ENCODE results near the gene ANKRD63. TPM values are rescaled to one million over a fixed set of nuclear protein-coding genes. Genes with fewer than 3 reads are reported as not detected.

Gene ANKRD63
- total and polyA plus RNA-seq, 2 of the 8 experiments (the other 6 are each of a cell fraction or from before 2014, with no cell fraction given): 0.18 to 0.26 TPM

DNA sequence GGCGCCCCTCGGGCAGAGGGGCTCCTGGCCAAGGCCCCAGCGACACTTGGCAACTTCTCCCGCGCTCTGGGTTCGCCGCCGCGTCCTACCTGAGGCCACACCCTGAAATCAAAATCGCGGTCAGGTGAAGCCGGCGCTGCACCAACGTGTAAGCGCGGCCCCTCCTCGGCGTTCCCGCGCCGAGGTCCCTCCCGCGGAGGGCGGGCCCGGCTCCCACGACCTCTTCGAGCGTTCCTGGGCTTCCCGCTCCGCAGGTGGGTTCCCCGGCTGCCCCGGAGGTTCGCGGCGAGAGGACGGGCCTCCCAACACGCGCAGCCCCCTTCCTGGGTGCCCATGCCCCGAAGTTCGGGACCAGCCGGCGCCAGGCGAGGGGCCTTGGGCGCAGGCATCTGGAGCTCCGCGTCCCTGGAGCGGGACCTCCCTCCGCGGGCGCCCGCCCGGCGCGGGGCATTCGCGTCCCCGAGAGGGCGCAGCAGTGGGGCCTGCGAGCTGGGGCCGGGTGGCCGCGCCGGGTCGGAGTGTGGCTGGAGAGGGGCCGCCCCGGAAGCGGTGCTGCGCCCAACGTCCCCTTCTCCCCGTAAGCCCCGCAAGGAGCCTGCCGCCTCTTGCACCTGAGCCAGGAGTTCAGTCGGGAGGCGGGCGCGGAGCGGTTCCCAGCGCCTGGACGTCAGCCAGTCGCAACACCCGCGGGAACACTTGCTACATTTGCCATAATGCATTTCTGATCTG, 30.3 kb downstream of the ANKRD63 start:
- Histone ChIP-seq H3K27ac (ENCODE audit: low read depth, low read length) (no peak overlapping the region), H4K5ac (ENCODE audit: insufficient read length, low read depth, low read length) (no peak overlapping the region), H3K36me3 (ENCODE audit: control insufficient read depth in 2 of 4, insufficient read depth in 4 of 4, low read length in 3 of 4) (no peaks in the 10 kb centered on the region), H3K79me1 (ENCODE audit: low read depth, low read length) (no peaks in the 10 kb centered on the region; the same call in 1 of the 2 replicates), H3K9ac (replicated peaks in 1 of 4; ENCODE audit: extremely low read depth in 1 of 4, low read depth in 3 of 4, low read length in 3 of 4) (peak overlapping the region in 2 of 4 experiments; percentile 20 to 62; a peak in 5 of 7 replicates), H3K23me2 (ENCODE audit: low read depth, low read length) (peaks cover 7% of the 10 kb centered on the region; the same call in 1 of the 2 replicates), H4K20me1 (replicated peaks in 1 of 2; ENCODE audit: control insufficient read depth in 1 of 2, insufficient read depth in 2 of 2, low read length in 2 of 2) (no peaks in the 10 kb centered on the region), H3K9me3 (ENCODE audit: insufficient read depth in 2 of 2, low read depth in 1 of 2, low read length in 1 of 2) (no peaks in the 10 kb centered on the region), H2AFZ (ENCODE audit: low read length) (peak overlapping the region; percentile 64), H2BK20ac (ENCODE audit: low read length) (no peak overlapping the region), H3K23ac (ENCODE audit: insufficient read length) (no peak overlapping the region), H3K27me3 (replicated peaks in 1 of 4; ENCODE audit: control insufficient read depth in 3 of 4, extremely low read depth in 1 of 4, insufficient read depth in 3 of 4, low read length in 3 of 4) (peaks cover 11 to 41% (median 32%) of the 10 kb centered on the region in 4 experiments), H3K18ac (ENCODE audit: extremely low read depth, low read length) (peak overlapping the region; percentile 48), H2BK15ac (ENCODE audit: low read length) (no peak overlapping the region), H2BK120ac (replicated peaks; ENCODE audit: low read depth, low read length) (no peak overlapping the region), H4K91ac (replicated peaks; ENCODE audit: insufficient read length, low read length) (peak overlapping the region; percentile 51), H4K8ac (ENCODE audit: extremely low read depth, insufficient read depth, low read length) (peak overlapping the region; percentile 79), H3K4ac (replicated peaks; ENCODE audit: insufficient read length, low read depth, low read length) (no peak overlapping the region), H3K56ac (replicated peaks; ENCODE audit: insufficient read length, low read depth, low read length) (no peak overlapping the region), H3K14ac (ENCODE audit: insufficient read length) (no peak overlapping the region), H3K79me2 (ENCODE audit: control insufficient read depth in 1 of 2, insufficient read depth in 2 of 2, low read length in 2 of 2) (no peaks in the 10 kb centered on the region), H3K4me1 (replicated peaks in 1 of 4; ENCODE audit: control insufficient read depth in 3 of 4, insufficient read depth in 4 of 4, low read length in 3 of 4) (peaks cover 0 to 10% (median 7%) of the 10 kb centered on the region in 4 experiments; a peak in 5 of 7 replicates), H3K4me2 (ENCODE audit: insufficient read depth in 1 of 2, low read depth in 2 of 2, low read length in 2 of 2) (peak overlapping the region; percentile 70 to 93), H3K4me3 (ENCODE audit: extremely low read depth in 1 of 4, insufficient read depth in 2 of 4, low read depth in 3 of 4, low read length in 4 of 4) (peak overlapping the region; percentile 50 to 71 (median 54)), H2BK12ac (ENCODE audit: low read depth, low read length) (0 out of 2 replicates have a peak overlapping the region, but pooled peaks have one; percentile 27), H2BK5ac (ENCODE audit: low read depth, low read length) (no peak overlapping the region), H2AK5ac (ENCODE audit: low read depth, low read length) (no peak overlapping the region)
- FAIRE-seq (no peak), DNase-seq (ENCODE audit: low read depth in 1 of 2, low spot score in 2 of 2) (peak in 1 of 2 experiments; percentile 76)
- ChIA-PET POLR2A (ENCODE audit: partially characterized antibody) (interaction anchor here (1.0 to 6.7 kb wide), 5 partner anchors 13 to 42 kb away, joined by 3 to 47 read pairs (median 5); partner anchors contain the start of gene PAK6), CTCF (ENCODE audit: partially characterized antibody) (interaction anchor here (1.1 to 46.3 kb wide), 3 partner anchors 12 to 30 kb away, joined by 3 to 1340 read pairs (median 39); partner anchors contain the start of genes ANKRD63 and PAK6)
- WGBS, 2 experiments (ENCODE audit: extremely low coverage in 1 of 2, insufficient coverage in 1 of 2, insufficient read length in 1 of 2, insufficient replicate concordance in 2 of 2, low coverage in 1 of 2, low lambda C conversion rate in 2 of 2, missing lambda C conversion rate in 1 of 2): 1% methylated on average over 60 of the region's 82 CpGs; no CpG with 5 or more reads in 1 of the 2 experiments
- TF ChIP-seq RXRA (IDR thresholded peaks at IDR 0.05; ENCODE audit: insufficient read depth, low read depth, low read length) (no peak), SAP30 (IDR thresholded peaks at IDR 0.05; ENCODE audit: insufficient read depth, insufficient replicate concordance, low read length) (no peak), RNF2 (IDR thresholded peaks at IDR 0.05; ENCODE audit: borderline replicate concordance, low read depth, low read length, missing control alignments, poor library complexity, severe bottlenecking) (no peak), TAF1 (IDR thresholded peaks at IDR 0.05; ENCODE audit: low read depth, low read length) (0 out of 2 replicates have a peak, but pooled peaks have one; percentile 15), CBX5 (IDR thresholded peaks at IDR 0.05; ENCODE audit: low read depth, low read length) (no peak), TAF7 (optimal IDR thresholded peaks at IDR 0.05; ENCODE audit: borderline replicate concordance, low read depth, low read length) (no peak), KDM4A (IDR thresholded peaks at IDR 0.05; ENCODE audit: low read depth, low read length, severe bottlenecking) (peak; percentile 98)
- TF ChIP-seq, protein P1, sequence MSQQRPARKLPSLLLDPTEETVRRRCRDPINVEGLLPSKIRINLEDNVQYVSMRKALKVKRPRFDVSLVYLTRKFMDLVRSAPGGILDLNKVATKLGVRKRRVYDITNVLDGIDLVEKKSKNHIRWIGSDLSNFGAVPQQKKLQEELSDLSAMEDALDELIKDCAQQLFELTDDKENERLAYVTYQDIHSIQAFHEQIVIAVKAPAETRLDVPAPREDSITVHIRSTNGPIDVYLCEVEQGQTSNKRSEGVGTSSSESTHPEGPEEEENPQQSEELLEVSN (IDR thresholded peaks at IDR 0.05): peak; percentile 96
- TF ChIP-seq, protein P2, sequence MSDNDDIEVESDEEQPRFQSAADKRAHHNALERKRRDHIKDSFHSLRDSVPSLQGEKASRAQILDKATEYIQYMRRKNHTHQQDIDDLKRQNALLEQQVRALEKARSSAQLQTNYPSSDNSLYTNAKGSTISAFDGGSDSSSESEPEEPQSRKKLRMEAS (IDR thresholded peaks at IDR 0.05): 0 out of 2 replicates have a peak, but pooled peaks have one; percentile 64

Data from H1 (cell line).